Panc1 (cell line): Measurements from ENCODE around the gene IGF1. TPM values are rescaled to one million over a fixed set of nuclear protein-coding genes. Genes with fewer than 3 reads are reported as not detected.

Source experiments
- ATAC-seq: fragments of 200-7000 bp; cut with Tn5 transposase; 2 replicates; pipeline ENCODE4 v1.9.1; 2020; ENCODE audit warnings: mild to moderate bottlenecking, moderate library complexity
- BruUV-seq: library from RNA; stranded (reverse); fragments of 400-500 nt; replicated peaks from 2 replicates; lab custom pipeline; 2021; lab: Mats Ljungman, UMichigan
- CTCF ChIA-PET: fragments of 300-600 bp; sonication (Branson Sonifier 250); formaldehyde crosslinking; loops from one replicate; lab custom pipeline; 2022; ENCODE audit warnings: antibody characterized with exemption; lab: Charles Lee
- POLR2A ChIA-PET: fragments of 300-600 bp; sonication (Branson Sonifier 250); formaldehyde crosslinking; loops from one replicate; lab custom pipeline; 2022; ENCODE audit warnings: antibody characterized with exemption; lab: Charles Lee
- DNase-seq: peaks from one replicate; pipeline ENCODE4 v3.0.0-alpha.2; 2010; ENCODE audit warnings: low read depth, low spot score
- H3K27ac ChIP-seq: 2 replicates; pipeline ENCODE4 v1.5.1; 2011; ENCODE audit warnings: mild to moderate bottlenecking, low read length, inconsistent platforms
- H3K27me3 ChIP-seq: fragments of 200-500 bp; sonication (Bioruptor generic); 2 replicates; pipeline ENCODE4 v1.6.0; 2014; ENCODE audit warnings: low read length, inconsistent platforms; ENCODE audit not compliant: control insufficient read depth, insufficient read depth
- H3K36me3 ChIP-seq: fragments of 200-500 bp; sonication (Bioruptor generic); 2 replicates; pipeline ENCODE4 v1.5.1; 2014; ENCODE audit warnings: inconsistent platforms, mild to moderate bottlenecking, low read length, moderate library complexity; ENCODE audit not compliant: control insufficient read depth, insufficient read depth
- H3K4me1 ChIP-seq: 2 replicates; pipeline ENCODE4 v1.5.1; 2011; ENCODE audit warnings: inconsistent platforms, mild to moderate bottlenecking, low read length, moderate library complexity; ENCODE audit not compliant: control insufficient read depth, insufficient read depth
- H3K4me3 ChIP-seq, 2 experiments: 2 replicates each; pipeline ENCODE4 v1.5.1; 2011 to 2012; ENCODE audit warnings: low read depth in 2 of 2, low read length in 2 of 2, mild to moderate bottlenecking in 2 of 2, inconsistent platforms in 1 of 2, moderate library complexity in 1 of 2
- H3K9me3 ChIP-seq: fragments of 200-500 bp; sonication (Bioruptor generic); 2 replicates; pipeline ENCODE4 v1.5.1; 2014; ENCODE audit warnings: low read depth, mild to moderate bottlenecking, inconsistent platforms, low read length, moderate library complexity; ENCODE audit not compliant: control insufficient read depth, insufficient read depth
- POLR2AphosphoS5 ChIP-seq: IDR thresholded peaks from 2 replicates; pipeline ENCODE4 v1.6.1; 2012; ENCODE audit warnings: mild to moderate bottlenecking, low read depth, low read length, moderate library complexity
- SIN3A ChIP-seq: IDR thresholded peaks from 2 replicates; pipeline ENCODE4 v1.6.1; 2012; ENCODE audit warnings: low read depth, mild to moderate bottlenecking, low read length, moderate library complexity, borderline replicate concordance; ENCODE audit not compliant: insufficient read depth
- TCF7L2 ChIP-seq: IDR thresholded peaks from 2 replicates; pipeline ENCODE4 v1.6.1; 2011; ENCODE audit warnings: mild to moderate bottlenecking, low read depth, low read length, inconsistent platforms
- in situ Hi-C: cut with HindIII; loops from 2 replicates; pipeline ENCODE4 v1.10.0; 2016; ENCODE audit warnings: low sequenced_read_pairs, low pct_unique_long_range_greater_than_20kb
- intact Hi-C: fragments of 100-400 bp; cut with micrococcal nuclease; formaldehyde crosslinking; loops from one replicate; pipeline ENCODE4 v1.10.0; 2022; ENCODE audit not compliant: unreplicated experiment
- total RNA-seq: library from RNA; stranded (reverse); gene quantifications from one replicate; pipeline ENCODE4 v1.2.1, GENCODE V29; 2021; ENCODE audit not compliant: unreplicated experiment
- TF ChIP-seq, protein P1 (sequence below), 2 experiments: IDR thresholded peaks; 2 replicates each; pipeline ENCODE4 v1.6.1; 2011 to 2012; ENCODE audit warnings: low read depth in 2 of 2, control low read depth in 1 of 2, low read length in 1 of 2, mild to moderate bottlenecking in 1 of 2, moderate library complexity in 1 of 2; ENCODE audit not compliant: insufficient read depth in 1 of 2
- TF ChIP-seq, protein P2 (sequence below): fragments of 450-650 bp; IDR thresholded peaks from 2 replicates; pipeline ENCODE4 v1.5.1; 2017; ENCODE audit warnings: mild to moderate bottlenecking

IGF1 gene
- total RNA-seq, 1 experiment from 2014 or later: not detected

DNA sequence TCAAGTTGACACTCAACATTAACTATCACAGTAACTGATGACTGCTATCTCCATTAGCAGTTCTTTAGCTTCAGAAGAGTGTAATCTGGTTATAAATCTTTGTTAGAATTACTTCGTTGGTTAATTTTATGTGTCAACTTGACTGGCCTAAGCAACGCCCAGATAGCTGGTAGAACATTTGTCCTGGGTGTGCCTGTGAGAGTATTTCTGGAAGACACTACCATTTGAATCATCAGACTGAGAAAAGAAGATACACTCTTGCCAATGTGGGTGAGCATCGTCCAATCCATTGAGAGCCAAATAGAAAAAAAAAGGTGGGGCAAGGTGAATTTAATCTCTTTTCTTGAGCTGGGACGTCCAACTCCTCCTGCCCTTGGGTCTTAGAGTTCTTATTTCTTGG, 129.0 kb downstream of the IGF1 start:
- POLR2A ChIA-PET: no interaction called here
- TF ChIP-seq, protein P1, sequence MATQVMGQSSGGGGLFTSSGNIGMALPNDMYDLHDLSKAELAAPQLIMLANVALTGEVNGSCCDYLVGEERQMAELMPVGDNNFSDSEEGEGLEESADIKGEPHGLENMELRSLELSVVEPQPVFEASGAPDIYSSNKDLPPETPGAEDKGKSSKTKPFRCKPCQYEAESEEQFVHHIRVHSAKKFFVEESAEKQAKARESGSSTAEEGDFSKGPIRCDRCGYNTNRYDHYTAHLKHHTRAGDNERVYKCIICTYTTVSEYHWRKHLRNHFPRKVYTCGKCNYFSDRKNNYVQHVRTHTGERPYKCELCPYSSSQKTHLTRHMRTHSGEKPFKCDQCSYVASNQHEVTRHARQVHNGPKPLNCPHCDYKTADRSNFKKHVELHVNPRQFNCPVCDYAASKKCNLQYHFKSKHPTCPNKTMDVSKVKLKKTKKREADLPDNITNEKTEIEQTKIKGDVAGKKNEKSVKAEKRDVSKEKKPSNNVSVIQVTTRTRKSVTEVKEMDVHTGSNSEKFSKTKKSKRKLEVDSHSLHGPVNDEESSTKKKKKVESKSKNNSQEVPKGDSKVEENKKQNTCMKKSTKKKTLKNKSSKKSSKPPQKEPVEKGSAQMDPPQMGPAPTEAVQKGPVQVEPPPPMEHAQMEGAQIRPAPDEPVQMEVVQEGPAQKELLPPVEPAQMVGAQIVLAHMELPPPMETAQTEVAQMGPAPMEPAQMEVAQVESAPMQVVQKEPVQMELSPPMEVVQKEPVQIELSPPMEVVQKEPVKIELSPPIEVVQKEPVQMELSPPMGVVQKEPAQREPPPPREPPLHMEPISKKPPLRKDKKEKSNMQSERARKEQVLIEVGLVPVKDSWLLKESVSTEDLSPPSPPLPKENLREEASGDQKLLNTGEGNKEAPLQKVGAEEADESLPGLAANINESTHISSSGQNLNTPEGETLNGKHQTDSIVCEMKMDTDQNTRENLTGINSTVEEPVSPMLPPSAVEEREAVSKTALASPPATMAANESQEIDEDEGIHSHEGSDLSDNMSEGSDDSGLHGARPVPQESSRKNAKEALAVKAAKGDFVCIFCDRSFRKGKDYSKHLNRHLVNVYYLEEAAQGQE (IDR thresholded peaks at IDR 0.05; ENCODE audit: insufficient read depth in 1 of 2, low read depth in 2 of 2, low read length in 1 of 2): no peak
- TF ChIP-seq, protein P2, sequence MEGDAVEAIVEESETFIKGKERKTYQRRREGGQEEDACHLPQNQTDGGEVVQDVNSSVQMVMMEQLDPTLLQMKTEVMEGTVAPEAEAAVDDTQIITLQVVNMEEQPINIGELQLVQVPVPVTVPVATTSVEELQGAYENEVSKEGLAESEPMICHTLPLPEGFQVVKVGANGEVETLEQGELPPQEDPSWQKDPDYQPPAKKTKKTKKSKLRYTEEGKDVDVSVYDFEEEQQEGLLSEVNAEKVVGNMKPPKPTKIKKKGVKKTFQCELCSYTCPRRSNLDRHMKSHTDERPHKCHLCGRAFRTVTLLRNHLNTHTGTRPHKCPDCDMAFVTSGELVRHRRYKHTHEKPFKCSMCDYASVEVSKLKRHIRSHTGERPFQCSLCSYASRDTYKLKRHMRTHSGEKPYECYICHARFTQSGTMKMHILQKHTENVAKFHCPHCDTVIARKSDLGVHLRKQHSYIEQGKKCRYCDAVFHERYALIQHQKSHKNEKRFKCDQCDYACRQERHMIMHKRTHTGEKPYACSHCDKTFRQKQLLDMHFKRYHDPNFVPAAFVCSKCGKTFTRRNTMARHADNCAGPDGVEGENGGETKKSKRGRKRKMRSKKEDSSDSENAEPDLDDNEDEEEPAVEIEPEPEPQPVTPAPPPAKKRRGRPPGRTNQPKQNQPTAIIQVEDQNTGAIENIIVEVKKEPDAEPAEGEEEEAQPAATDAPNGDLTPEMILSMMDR: no peak
- TF ChIP-seq POLR2AphosphoS5 (no peak), TCF7L2 (no peak), SIN3A (no peak)
- no peak for DNase-seq
- no peaks in the 10 kb centered on the region for H3K36me3 ChIP-seq
- intact Hi-C loops (no loop called here), in situ Hi-C loops (no loop called here)
- H3K27ac ChIP-seq: no peak overlapping the region
- no peaks in the 10 kb centered on the region for H3K9me3 ChIP-seq
- no peaks in the 10 kb centered on the region for H3K4me1 ChIP-seq
- CTCF ChIA-PET: no interaction called here
- H3K27me3 ChIP-seq: no peaks in the 10 kb centered on the region
- BruUV-seq: no TSS peak
- no peak overlapping the region for H3K4me3 ChIP-seq
- no peak for ATAC-seq

DNA sequence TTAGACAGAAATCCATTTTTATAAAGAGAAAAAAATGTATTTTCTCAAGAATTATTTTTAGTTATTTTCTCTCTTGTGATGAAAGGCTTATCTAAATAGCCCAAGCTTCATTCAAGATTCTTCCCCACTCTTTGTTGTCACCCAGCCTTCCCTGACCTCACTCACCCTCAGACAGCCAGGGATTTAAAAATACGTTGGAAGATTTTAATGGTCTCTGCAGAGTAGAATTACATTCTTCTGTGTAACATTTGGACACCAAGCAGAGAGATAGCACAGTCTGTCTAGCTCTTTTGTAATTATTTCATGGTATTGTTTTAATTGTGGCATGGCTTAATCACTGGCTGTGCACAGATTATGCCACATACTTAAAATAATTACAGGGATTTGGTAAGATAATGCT, 130.3 kb downstream of the IGF1 start:
- H3K27ac ChIP-seq: no peak overlapping the region
- intact Hi-C loops: no loop called here
- in situ Hi-C loops: no loop called here
- POLR2A ChIA-PET: no interaction called here
- CTCF ChIA-PET: no interaction called here
- BruUV-seq: no TSS peak
- DNase-seq (no peak), ATAC-seq (no peak)
- H3K36me3 ChIP-seq: no peaks in the 10 kb centered on the region
- no peaks in the 10 kb centered on the region for H3K4me1 ChIP-seq
- no peaks in the 10 kb centered on the region for H3K9me3 ChIP-seq
- TF ChIP-seq POLR2AphosphoS5: no peak
- TF ChIP-seq TCF7L2: no peak
- no peaks in the 10 kb centered on the region for H3K27me3 ChIP-seq
- no peak overlapping the region for H3K4me3 ChIP-seq

DNA sequence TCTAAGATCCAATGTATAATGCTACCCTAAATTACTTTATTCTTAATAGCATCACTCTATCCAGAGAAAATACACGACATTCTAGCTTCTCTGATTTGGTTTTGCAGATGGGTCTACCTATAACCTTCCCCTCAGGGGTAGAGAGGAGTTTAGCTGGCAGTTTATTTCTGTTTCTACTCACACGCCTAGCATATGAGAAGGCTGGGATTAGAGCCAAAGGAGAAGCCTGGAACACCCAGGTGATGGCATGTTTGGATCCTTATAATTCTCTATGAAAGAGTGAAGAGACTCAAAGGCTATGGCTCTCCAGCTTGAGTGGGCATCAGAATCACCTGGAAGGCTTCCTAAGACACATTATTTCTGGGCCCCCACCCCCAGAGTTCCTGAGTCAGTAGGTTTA, 131.3 kb downstream of the IGF1 start:
- ChIA-PET CTCF (no interaction called here), POLR2A (no interaction called here)
- TF ChIP-seq, protein P2: no peak
- no peak for TF ChIP-seq POLR2AphosphoS5
- no peak for TF ChIP-seq TCF7L2
- TF ChIP-seq SIN3A: no peak
- TF ChIP-seq, protein P1 (IDR thresholded peaks at IDR 0.05; ENCODE audit: insufficient read depth in 1 of 2, low read depth in 2 of 2, low read length in 1 of 2): no peak
- no peaks in the 10 kb centered on the region for H3K36me3 ChIP-seq
- H3K9me3 ChIP-seq: no peaks in the 10 kb centered on the region
- in situ Hi-C loops (no loop called here), intact Hi-C loops (no loop called here)
- H3K27me3 ChIP-seq: no peaks in the 10 kb centered on the region
- H3K4me3 ChIP-seq: no peak overlapping the region
- ATAC-seq (no peak), DNase-seq (no peak)
- BruUV-seq: no TSS peak
- no peak overlapping the region for H3K27ac ChIP-seq
- no peaks in the 10 kb centered on the region for H3K4me1 ChIP-seq
